ENCODE measurements around the gene MRPL43.

Gene MRPL43

DNA sequence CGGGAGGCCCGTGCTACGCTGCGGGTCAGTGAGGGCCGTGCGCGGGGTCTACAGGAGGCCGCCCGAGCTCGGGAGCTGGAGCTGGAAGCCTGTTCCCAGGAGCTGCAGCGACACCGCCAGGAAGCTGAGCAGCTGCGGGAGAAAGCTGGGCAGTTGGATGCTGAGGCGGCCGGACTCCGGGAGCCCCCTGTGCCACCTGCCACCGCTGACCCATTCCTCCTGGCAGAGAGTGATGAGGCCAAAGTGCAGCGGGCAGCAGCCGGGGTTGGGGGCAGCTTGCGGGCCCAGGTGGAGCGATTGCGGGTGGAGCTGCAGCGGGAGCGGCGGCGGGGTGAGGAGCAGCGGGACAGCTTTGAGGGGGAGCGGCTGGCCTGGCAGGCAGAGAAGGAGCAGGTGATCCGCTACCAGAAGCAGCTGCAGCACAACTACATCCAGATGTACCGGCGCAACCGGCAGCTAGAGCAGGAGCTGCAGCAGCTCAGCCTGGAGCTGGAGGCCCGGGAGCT is 19.3 kb upstream of the MRPL43 start:
- H3K9me2 ChIP-seq (replicated peaks; ENCODE audit: low read depth, low read length): no peaks in the 10 kb centered on the region
- H3K27me3 ChIP-seq (ENCODE audit: insufficient read depth, low read length, poor library complexity, severe bottlenecking): no peaks in the 10 kb centered on the region
- H3K9ac ChIP-seq (ENCODE audit: low read depth, low read length, poor library complexity, severe bottlenecking): no peak overlapping the region
- H3K9me3 ChIP-seq (ENCODE audit: insufficient read depth, low read depth, low read length): no peaks in the 10 kb centered on the region
- H3K4me2 ChIP-seq (ENCODE audit: low read depth, low read length, poor library complexity, severe bottlenecking): no peak overlapping the region
- peaks cover 16% of the 10 kb centered on the region; the same call in 1 of the 2 replicates for H3K79me2 ChIP-seq (ENCODE audit: insufficient read depth, low read length)
- no peak overlapping the region for H2AFZ ChIP-seq (ENCODE audit: low read length)
- TF ChIP-seq EZH2phosphoT487 (IDR thresholded peaks at IDR 0.05; ENCODE audit: borderline replicate concordance): no peak
- TF ChIP-seq, protein P1, sequence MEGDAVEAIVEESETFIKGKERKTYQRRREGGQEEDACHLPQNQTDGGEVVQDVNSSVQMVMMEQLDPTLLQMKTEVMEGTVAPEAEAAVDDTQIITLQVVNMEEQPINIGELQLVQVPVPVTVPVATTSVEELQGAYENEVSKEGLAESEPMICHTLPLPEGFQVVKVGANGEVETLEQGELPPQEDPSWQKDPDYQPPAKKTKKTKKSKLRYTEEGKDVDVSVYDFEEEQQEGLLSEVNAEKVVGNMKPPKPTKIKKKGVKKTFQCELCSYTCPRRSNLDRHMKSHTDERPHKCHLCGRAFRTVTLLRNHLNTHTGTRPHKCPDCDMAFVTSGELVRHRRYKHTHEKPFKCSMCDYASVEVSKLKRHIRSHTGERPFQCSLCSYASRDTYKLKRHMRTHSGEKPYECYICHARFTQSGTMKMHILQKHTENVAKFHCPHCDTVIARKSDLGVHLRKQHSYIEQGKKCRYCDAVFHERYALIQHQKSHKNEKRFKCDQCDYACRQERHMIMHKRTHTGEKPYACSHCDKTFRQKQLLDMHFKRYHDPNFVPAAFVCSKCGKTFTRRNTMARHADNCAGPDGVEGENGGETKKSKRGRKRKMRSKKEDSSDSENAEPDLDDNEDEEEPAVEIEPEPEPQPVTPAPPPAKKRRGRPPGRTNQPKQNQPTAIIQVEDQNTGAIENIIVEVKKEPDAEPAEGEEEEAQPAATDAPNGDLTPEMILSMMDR (conservative IDR thresholded peaks at IDR 0.05; ENCODE audit: low read length): no peak
- peaks cover 4% of the 10 kb centered on the region for H4K20me1 ChIP-seq (ENCODE audit: insufficient read depth, low read length, poor library complexity, severe bottlenecking)
- peaks cover 6% of the 10 kb centered on the region for H3K4me1 ChIP-seq (ENCODE audit: insufficient read depth, low read length, poor library complexity, severe bottlenecking)
- H3F3A ChIP-seq (ENCODE audit: low read depth): no peaks in the 10 kb centered on the region
- H3K4me3 ChIP-seq (ENCODE audit: low read length, poor library complexity, severe bottlenecking): no peak overlapping the region
- H3K36me3 ChIP-seq (ENCODE audit: insufficient read depth, low read length): peaks cover 12% of the 10 kb centered on the region; the same call in 1 of the 2 replicates

DNA sequence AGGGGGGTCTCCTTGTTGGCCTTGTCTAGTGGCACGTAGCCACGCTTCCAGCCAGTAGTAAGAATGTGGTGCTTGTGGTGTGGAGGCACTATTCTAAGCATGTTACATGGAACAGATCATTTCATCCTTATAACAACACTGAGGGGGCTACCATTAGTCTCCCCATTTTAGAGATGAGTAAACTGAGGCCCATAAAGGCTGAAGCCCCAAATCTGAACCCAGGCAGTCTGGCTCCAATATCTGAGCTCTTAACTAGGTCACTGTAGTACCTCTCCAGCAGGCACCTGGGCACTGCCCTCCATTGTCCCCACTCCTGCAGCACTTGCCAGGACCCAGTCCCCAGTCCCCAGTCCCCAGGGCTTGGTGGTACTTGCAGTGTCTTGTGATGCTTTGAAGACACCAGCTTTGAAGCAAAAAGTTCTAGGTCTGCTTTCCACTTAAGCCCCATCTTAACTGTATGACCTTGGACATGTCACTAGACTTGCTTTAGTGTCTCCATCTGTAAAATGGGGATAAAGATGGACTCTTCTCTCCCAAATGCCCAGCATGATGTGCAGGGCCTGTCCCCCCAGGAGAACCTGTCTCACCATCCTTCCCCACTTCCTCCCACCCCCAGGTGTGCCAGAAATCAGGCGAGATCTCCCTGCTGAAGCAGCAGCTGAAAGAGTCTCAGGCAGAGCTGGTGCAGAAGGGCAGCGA is 18.7 kb upstream of the MRPL43 start:
- Histone ChIP-seq H4K20me1 (ENCODE audit: insufficient read depth, low read length, poor library complexity, severe bottlenecking) (peaks cover 4% of the 10 kb centered on the region), H3K36me3 (ENCODE audit: insufficient read depth, low read length) (peaks cover 12% of the 10 kb centered on the region; the same call in 1 of the 2 replicates), H2AFZ (ENCODE audit: low read length) (no peak overlapping the region), H3K27me3 (ENCODE audit: insufficient read depth, low read length, poor library complexity, severe bottlenecking) (no peaks in the 10 kb centered on the region), H3K4me2 (ENCODE audit: low read depth, low read length, poor library complexity, severe bottlenecking) (no peak overlapping the region), H3K9me2 (replicated peaks; ENCODE audit: low read depth, low read length) (no peaks in the 10 kb centered on the region), H3K4me1 (ENCODE audit: insufficient read depth, low read length, poor library complexity, severe bottlenecking) (peaks cover 12% of the 10 kb centered on the region), H3K4me3 (ENCODE audit: low read length, poor library complexity, severe bottlenecking) (no peak overlapping the region), H3K9ac (ENCODE audit: low read depth, low read length, poor library complexity, severe bottlenecking) (no peak overlapping the region), H3K79me2 (ENCODE audit: insufficient read depth, low read length) (peaks cover 22% of the 10 kb centered on the region; the same call in 1 of the 2 replicates), H3F3A (ENCODE audit: low read depth) (no peaks in the 10 kb centered on the region), H3K9me3 (ENCODE audit: insufficient read depth, low read depth, low read length) (no peaks in the 10 kb centered on the region)
- TF ChIP-seq, protein P1 (conservative IDR thresholded peaks at IDR 0.05; ENCODE audit: low read length): no peak
- TF ChIP-seq EZH2phosphoT487 (IDR thresholded peaks at IDR 0.05; ENCODE audit: borderline replicate concordance): no peak

GRCh38 chr10:101005361-101005760 is 18.1 kb upstream of the MRPL43 start:
- H3K4me1 ChIP-seq (ENCODE audit: insufficient read depth, low read length, poor library complexity, severe bottlenecking): peaks cover 18% of the 10 kb centered on the region
- no peak overlapping the region for H3K4me3 ChIP-seq (ENCODE audit: low read length, poor library complexity, severe bottlenecking)
- no peaks in the 10 kb centered on the region for H3K9me2 ChIP-seq (replicated peaks; ENCODE audit: low read depth, low read length)
- H3K9ac ChIP-seq (ENCODE audit: low read depth, low read length, poor library complexity, severe bottlenecking): no peak overlapping the region
- H3K27me3 ChIP-seq (ENCODE audit: insufficient read depth, low read length, poor library complexity, severe bottlenecking): no peaks in the 10 kb centered on the region
- no peak overlapping the region for H3K4me2 ChIP-seq (ENCODE audit: low read depth, low read length, poor library complexity, severe bottlenecking)
- no peak overlapping the region for H2AFZ ChIP-seq (ENCODE audit: low read length)
- no peak for TF ChIP-seq EZH2phosphoT487 (IDR thresholded peaks at IDR 0.05; ENCODE audit: borderline replicate concordance)
- TF ChIP-seq, protein P1 (conservative IDR thresholded peaks at IDR 0.05; ENCODE audit: low read length): no peak
- peaks cover 12% of the 10 kb centered on the region; the same call in 1 of the 2 replicates for H3K36me3 ChIP-seq (ENCODE audit: insufficient read depth, low read length)
- H3K9me3 ChIP-seq (ENCODE audit: insufficient read depth, low read depth, low read length): no peaks in the 10 kb centered on the region
- peaks cover 4% of the 10 kb centered on the region for H4K20me1 ChIP-seq (ENCODE audit: insufficient read depth, low read length, poor library complexity, severe bottlenecking)
- H3K79me2 ChIP-seq (ENCODE audit: insufficient read depth, low read length): peaks cover 29% of the 10 kb centered on the region
- no peaks in the 10 kb centered on the region for H3F3A ChIP-seq (ENCODE audit: low read depth)
